ENCODE measurements around the gene SLC39A11.

- TF ChIP-seq CTCF (IDR thresholded peaks at IDR 0.05) (no peak), POLR2A (IDR thresholded peaks at IDR 0.05) (no peak), POLR2AphosphoS5 (IDR thresholded peaks at IDR 0.05) (no peak)
These were observed 46.8 kb upstream of the SLC39A11 start for GRCh38 chr17:73139296-73139695.
